ENCODE data around the gene ABHD14A.

Gene ABHD14A

GRCh38 chr3:51970606-51971300 lies 4.1 kb upstream of the ABHD14A start:
- peaks cover 11% of the 10 kb centered on the region for H3K79me2 ChIP-seq (ENCODE audit: insufficient read depth, low read length)
- H4K20me1 ChIP-seq (ENCODE audit: insufficient read depth, low read length), result peaks cover 3% of the 10 kb centered on the region; the same call in 1 of the 2 replicates
- peaks cover 10% of the 10 kb centered on the region for H3K36me3 ChIP-seq (ENCODE audit: insufficient read depth, low read length)
- no peak overlapping the region for H3K9ac ChIP-seq (ENCODE audit: low read depth, low read length)
- ATAC-seq (ENCODE audit: insufficient read depth, low read depth), result no peak
- H3K4me2 ChIP-seq (ENCODE audit: insufficient read depth, low read length), result no peak overlapping the region
- TF ChIP-seq CTCF (IDR thresholded peaks at IDR 0.05; ENCODE audit: borderline replicate concordance, extremely low read depth, low read length, poor library complexity, severe bottlenecking), result no peak
- no peak for TF ChIP-seq EZH2 (IDR thresholded peaks at IDR 0.05; ENCODE audit: borderline replicate concordance, low read depth, low read length, severe bottlenecking)
- H3K4me1 ChIP-seq (ENCODE audit: insufficient read depth, low read length), result peaks cover 53% of the 10 kb centered on the region
- H3K27ac ChIP-seq (ENCODE audit: low read length), result no peak overlapping the region
- H3K9me3 ChIP-seq (ENCODE audit: insufficient read depth, low read length, severe bottlenecking), result no peaks in the 10 kb centered on the region
- DNase-seq, result no peak
- no peak overlapping the region for H3K4me3 ChIP-seq (ENCODE audit: low read depth in 1 of 2, low read length in 2 of 2)
- no peaks in the 10 kb centered on the region for H3K27me3 ChIP-seq (ENCODE audit: insufficient read depth, low read length, poor library complexity)
- H2AFZ ChIP-seq (ENCODE audit: low read depth, low read length), result no peak overlapping the region

DNA sequence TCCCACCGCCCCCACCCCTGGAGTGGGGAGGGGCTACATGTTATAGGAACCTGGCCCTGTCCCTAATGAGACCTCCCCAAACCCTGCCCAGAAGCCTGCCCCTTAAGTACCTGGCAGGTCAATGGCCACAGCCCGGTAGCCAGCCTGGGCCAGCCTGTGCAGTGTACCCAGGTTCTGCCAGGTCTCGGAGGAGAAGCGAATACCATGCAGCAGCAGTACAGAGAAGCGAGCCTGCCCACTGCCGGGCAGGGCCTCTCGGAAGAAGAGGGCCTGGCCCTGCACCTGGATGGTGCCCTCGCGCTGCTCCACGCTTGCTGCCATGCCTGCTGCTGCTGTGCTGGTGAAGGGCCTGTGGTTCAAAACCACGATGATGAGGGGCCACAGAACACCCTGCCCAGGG lies 3.5 kb upstream of the ABHD14A start:
- H3K4me1 ChIP-seq (ENCODE audit: insufficient read depth, low read length), result peaks cover 54% of the 10 kb centered on the region

GRCh38 chr3:51974277-51974962 lies 444 bp upstream of the ABHD14A start:
- no peaks in the 10 kb centered on the region for H3K27me3 ChIP-seq (ENCODE audit: insufficient read depth, low read length, poor library complexity)
- DNase-seq (peak; percentile 43), ATAC-seq (ENCODE audit: insufficient read depth, low read depth) (peak; percentile 41)
- no peak for TF ChIP-seq EZH2 (IDR thresholded peaks at IDR 0.05; ENCODE audit: borderline replicate concordance, low read depth, low read length, severe bottlenecking)
- H3K9ac ChIP-seq (ENCODE audit: low read depth, low read length), result peak overlapping the region; percentile 88
- peaks cover 9% of the 10 kb centered on the region for H3K36me3 ChIP-seq (ENCODE audit: insufficient read depth, low read length)
- H4K20me1 ChIP-seq (ENCODE audit: insufficient read depth, low read length), result 0 out of 2 replicates have a peak, but pooled peaks cover 1% of the 10 kb centered on the region
- H3K4me2 ChIP-seq (ENCODE audit: insufficient read depth, low read length), result peak overlapping the region; percentile 91
- no peaks in the 10 kb centered on the region for H3K9me3 ChIP-seq (ENCODE audit: insufficient read depth, low read length, severe bottlenecking)
- H3K4me1 ChIP-seq (ENCODE audit: insufficient read depth, low read length), result peaks cover 33% of the 10 kb centered on the region
- H2AFZ ChIP-seq (ENCODE audit: low read depth, low read length), result peak overlapping the region; percentile 96
- H3K27ac ChIP-seq (ENCODE audit: low read length), result peak overlapping the region; percentile 87
- peaks cover 11% of the 10 kb centered on the region for H3K79me2 ChIP-seq (ENCODE audit: insufficient read depth, low read length)
- H3K4me3 ChIP-seq (ENCODE audit: low read depth in 1 of 2, low read length in 2 of 2), result peak overlapping the region; percentile 13 to 89; a peak in 3 of 4 replicates

More for the DNA sequence above, 3.5 kb upstream of the ABHD14A start:
- no peak for TF ChIP-seq EZH2 (IDR thresholded peaks at IDR 0.05; ENCODE audit: borderline replicate concordance, low read depth, low read length, severe bottlenecking)
- TF ChIP-seq CTCF (IDR thresholded peaks at IDR 0.05; ENCODE audit: borderline replicate concordance, extremely low read depth, low read length, poor library complexity, severe bottlenecking), result no peak
- Histone ChIP-seq H3K27me3 (ENCODE audit: insufficient read depth, low read length, poor library complexity) (no peaks in the 10 kb centered on the region), H3K36me3 (ENCODE audit: insufficient read depth, low read length) (peaks cover 10% of the 10 kb centered on the region), H4K20me1 (ENCODE audit: insufficient read depth, low read length) (peaks cover 3% of the 10 kb centered on the region; the same call in 1 of the 2 replicates), H3K79me2 (ENCODE audit: insufficient read depth, low read length) (peaks cover 11% of the 10 kb centered on the region), H2AFZ (ENCODE audit: low read depth, low read length) (no peak overlapping the region), H3K4me3 (ENCODE audit: low read depth in 1 of 2, low read length in 2 of 2) (no peak overlapping the region), H3K27ac (ENCODE audit: low read length) (no peak overlapping the region), H3K9ac (ENCODE audit: low read depth, low read length) (no peak overlapping the region), H3K4me2 (ENCODE audit: insufficient read depth, low read length) (no peak overlapping the region), H3K9me3 (ENCODE audit: insufficient read depth, low read length, severe bottlenecking) (no peaks in the 10 kb centered on the region)
- no peak for ATAC-seq (ENCODE audit: insufficient read depth, low read depth)
- DNase-seq, result no peak

Measured in DND-41 (cell line).